HG02763 (cell line): Measurements from ENCODE around the gene SMCO4.
"Not testable (repeated sequence)": the region's sequence is repeated elsewhere in the genome, so short reads cannot be mapped to it uniquely, and the experiment has no call there.

Experiments used
- ATAC-seq: cut with Tn5 transposase; IDR thresholded peaks from one replicate; pipeline ENCODE4 v1.9.1; 2021; ENCODE audit warnings: mild to moderate bottlenecking, moderate library complexity; ENCODE audit not compliant: unreplicated experiment

SMCO4 gene

GRCh38 chr11:93481279-93481678, 61.9 kb downstream of the SMCO4 start:
- ATAC-seq, result no peak

GRCh38 chr11:93480756-93481155, 62.4 kb downstream of the SMCO4 start:
- no peak for ATAC-seq

GRCh38 chr11:93480256-93480655, 62.9 kb downstream of the SMCO4 start:
- ATAC-seq, result no peak

GRCh38 chr11:93478841-93479240, 64.3 kb downstream of the SMCO4 start:
- ATAC-seq, result no peak

- ATAC-seq, result no peak
Measured at GRCh38 chr11:93477684-93478234, 65.4 kb downstream of the SMCO4 start.

- no peak for ATAC-seq
Measured at GRCh38 chr11:93476796-93477195, 66.4 kb downstream of the SMCO4 start.

GRCh38 chr11:93474123-93474522, 69.1 kb downstream of the SMCO4 start:
- no peak for ATAC-seq

GRCh38 chr11:93468290-93468689, 74.9 kb downstream of the SMCO4 start:
- no peak for ATAC-seq

- no peak for ATAC-seq
Measured at GRCh38 chr11:93467054-93467453, 76.1 kb downstream of the SMCO4 start.

- ATAC-seq, result no peak
Measured at GRCh38 chr11:93464927-93465540, 78.2 kb downstream of the SMCO4 start.

- not testable (repeated sequence) for ATAC-seq
Measured at GRCh38 chr11:93463666-93464065, 79.5 kb downstream of the SMCO4 start.

- no peak for ATAC-seq
Measured at GRCh38 chr11:93458286-93458685, 84.9 kb downstream of the SMCO4 start.

GRCh38 chr11:93444617-93445073, 98.5 kb downstream of the SMCO4 start:
- no peak for ATAC-seq

GRCh38 chr11:93443232-93443631, 100.0 kb downstream of the SMCO4 start:
- not testable (repeated sequence) for ATAC-seq

- no peak for ATAC-seq
Measured at GRCh38 chr11:93432247-93432646, 110.9 kb downstream of the SMCO4 start.
